Measurements from ENCODE around the gene FBXO7.

GRCh38 chr22:32492111-32492510 is 17.5 kb downstream of the FBXO7 start:
- TF ChIP-seq CTCF (IDR thresholded peaks at IDR 0.05), result no peak
- TF ChIP-seq POLR2A (IDR thresholded peaks at IDR 0.05), result no peak

Data from thyroid gland (tissue), 4 donors.